ENCODE results near the gene SCMH1.

The SCMH1 gene

DNA sequence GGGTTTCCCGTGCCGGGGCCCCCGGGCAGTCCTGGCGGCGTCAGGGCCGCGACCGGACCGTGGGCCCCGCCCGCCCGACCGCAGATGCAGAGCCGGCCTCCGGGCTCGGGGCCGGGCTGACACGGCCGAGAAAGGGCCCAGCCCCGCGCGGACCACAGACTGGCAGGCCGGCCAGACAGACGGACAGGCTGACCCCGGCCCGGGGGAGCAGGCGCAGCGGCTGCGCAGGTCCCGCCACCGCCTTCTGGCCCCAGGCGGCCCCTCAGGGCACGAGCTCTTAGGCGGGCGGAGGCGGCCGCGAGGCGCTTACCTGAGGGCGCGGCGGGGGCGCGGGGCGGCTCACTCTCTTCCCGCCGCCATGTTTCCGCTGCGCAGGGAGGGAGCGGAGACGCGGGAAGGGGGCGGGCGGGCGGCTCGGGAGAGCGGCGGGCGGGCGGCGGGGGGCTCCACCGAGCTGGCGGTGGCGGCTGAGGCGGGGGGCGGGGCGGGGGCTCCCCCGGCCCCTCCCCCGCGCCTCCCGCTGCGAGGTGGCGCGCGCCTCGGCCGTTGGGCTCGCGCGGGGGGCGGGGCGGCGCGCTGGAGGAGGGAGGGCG, at the start of gene SCMH1:
Gene SCMH1 (minus strand): TSS at position 558 of the 593 bp plus-strand sequence. CDS start 56,173 bp downstream, outside the sequence.
- in situ Hi-C loops (cut with MboI; ENCODE audit: low sequenced_read_pairs): no loop called here

DNA sequence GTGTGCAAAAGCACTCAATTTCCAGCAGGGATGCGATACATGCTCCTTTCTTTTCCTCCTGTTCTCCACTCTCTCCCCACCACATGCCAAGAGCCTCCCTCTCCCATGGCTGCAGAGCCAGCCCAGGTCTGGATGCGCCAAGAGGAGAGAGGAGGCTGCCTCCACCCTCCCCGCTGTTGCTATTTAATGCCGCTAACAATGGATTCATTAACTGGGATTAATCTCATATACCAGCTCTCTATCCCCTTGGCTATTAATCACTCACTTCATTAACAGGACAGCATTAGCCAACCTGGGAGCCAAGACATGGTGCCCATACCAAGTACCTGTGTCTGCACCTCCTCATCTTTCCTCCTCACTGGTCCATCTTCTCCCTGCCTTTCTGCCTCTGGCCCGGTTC, 49.1 kb upstream of the SCMH1 start:
- in situ Hi-C loops (cut with MboI; ENCODE audit: low sequenced_read_pairs): no loop called here

DNA sequence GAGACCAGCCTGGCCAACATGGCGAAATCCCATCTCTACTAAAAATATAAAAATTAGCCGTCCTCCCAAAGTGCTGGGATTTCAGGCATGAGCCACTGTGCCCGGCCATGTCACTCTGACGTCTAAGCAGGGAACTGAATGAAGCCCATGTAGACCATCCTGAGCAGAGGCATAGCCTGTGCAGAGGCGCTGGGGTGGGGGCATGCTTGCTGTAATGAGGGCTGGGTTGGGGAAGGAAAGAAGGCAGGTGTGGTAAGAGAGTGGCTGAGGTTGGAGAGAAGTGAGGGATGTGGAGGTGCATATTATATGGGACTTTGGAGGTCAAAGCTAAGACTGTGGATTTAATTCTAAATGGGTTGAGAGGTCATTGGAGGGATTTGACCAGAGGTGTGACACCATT, 47.1 kb upstream of the SCMH1 start:
- in situ Hi-C loops (cut with MboI; ENCODE audit: low sequenced_read_pairs): no loop called here

DNA sequence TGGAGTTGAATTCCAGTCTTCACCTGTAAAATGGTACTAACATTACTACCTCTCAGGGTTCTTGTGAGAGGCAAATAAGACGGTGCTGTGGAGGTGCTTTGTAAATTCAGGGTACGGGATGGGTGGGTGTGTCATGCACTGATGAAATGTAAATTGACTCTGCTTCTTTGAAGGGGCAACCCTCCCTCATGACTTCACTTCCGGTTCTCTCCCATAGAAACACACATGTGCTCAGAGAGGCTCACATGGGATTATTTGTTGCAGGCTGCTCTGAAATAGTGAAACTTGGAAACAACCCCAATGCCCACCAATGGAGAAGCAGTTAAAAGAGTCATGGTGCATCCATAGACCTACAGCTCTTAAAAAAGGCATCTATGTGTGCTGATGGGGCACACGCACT, 44.9 kb upstream of the SCMH1 start:
- in situ Hi-C loops (cut with MboI; ENCODE audit: low sequenced_read_pairs): no loop called here

DNA sequence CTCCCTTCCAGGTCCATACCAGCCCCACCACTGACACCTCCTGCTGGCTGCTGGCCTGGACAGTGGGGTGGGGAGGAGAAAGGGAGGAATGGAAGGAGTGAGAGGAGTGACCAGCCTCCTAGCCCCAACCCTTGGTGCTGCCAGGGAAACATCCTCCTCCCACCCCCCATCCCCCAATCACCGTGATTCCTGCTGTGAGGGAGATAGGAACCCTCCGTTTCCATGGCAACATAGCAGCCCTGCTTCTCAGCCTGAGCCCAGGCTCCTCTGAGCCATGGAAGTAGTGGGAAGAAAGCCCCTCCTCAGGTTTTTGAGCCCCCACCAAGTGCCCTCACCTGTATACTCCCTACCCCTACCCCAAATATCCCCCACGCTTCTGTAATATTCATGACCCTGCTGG, 44.4 kb upstream of the SCMH1 start:
- in situ Hi-C loops (cut with MboI; ENCODE audit: low sequenced_read_pairs): no loop called here

DNA sequence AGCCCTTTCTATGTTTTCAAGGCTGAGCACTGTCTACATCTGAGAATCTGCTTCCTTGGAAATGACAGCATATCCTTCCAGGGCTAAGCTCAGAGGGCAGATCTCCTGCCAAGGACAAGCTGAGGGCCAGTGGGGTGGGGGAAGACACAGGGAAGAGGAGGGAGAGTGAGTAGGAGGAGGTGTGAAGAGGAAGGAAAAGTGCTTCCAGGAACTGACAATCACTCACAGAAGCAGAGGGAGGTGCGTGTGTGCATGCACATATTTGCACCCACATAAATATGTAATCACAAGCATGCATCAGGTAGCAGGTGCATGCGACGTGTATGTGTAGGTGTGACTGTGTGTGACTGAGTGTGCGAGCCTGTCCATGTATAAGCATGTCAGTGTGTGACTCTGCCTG, 43.7 kb upstream of the SCMH1 start:
- in situ Hi-C loops (cut with MboI; ENCODE audit: low sequenced_read_pairs): no loop called here

DNA sequence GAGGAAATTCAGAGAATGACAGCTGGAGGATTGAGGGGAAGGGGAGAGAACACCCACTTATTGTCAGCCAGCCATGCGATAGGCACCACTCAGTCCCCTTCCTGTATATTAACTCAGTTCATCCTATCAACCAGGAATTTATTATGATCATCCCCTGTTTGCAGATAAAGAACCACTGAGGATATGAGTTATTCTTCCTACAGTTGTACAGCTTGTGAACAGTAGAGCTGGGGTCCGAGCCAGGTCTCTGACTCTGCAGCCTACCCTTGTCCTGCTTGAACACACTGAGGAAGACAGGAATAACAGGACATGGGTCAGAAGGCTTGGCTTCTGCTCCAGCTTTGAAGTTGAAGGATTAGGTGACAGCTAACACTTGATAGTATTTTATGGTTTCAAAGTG, 42.0 kb upstream of the SCMH1 start:
- in situ Hi-C loops (cut with MboI; ENCODE audit: low sequenced_read_pairs): no loop called here

DNA sequence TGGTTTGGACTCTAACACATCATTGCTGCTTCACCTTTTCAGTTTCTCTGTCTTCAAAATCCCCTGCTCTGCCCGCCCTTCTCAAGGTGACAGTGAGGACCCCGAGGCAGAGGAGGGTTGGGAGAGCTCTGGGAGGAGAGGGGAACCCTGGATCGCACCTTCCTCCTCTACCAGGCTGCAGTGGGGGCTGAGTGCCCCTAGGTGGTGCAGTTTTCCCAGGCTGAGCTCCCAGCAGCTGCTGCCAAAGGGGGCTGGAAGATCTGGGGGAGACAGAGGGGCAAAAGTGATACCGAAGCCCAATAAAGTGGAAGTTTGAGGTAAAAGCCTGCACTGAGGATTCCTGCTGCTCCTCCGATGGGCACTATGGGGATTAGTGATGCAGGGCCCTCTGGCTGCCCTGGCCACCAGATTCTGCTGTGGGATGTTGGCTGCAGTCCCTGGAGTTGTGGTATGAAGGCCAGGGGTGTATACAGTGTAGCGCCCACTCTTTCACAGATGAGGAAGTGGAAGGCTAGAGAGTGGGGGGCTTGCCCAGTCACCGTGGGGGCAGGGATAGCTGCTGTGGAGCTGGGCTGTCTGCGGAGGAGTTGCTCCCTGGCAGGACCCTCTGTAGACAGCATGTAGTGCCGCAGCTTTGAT, 40.7 kb upstream of the SCMH1 start:
- in situ Hi-C loops (cut with MboI; ENCODE audit: low sequenced_read_pairs): no loop called here

DNA sequence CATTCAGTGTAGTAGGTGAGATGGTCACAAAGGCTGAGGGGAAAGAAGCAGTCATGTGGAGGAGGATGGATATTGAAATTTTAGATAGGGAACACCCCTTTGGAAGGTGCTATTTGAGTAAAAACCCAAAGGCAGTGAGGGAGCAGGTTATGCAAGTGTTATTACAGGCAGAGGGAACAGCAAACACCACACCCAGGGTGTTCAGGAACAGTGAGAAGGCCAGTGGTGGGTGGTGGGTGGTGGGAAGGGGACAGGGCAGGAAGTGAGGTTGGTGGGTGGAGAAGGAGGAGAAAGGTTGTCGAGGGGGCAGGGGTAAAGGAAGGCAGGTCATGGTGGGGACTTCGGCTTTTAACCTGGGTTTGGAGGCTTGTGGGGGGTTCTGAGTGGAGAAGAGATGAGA, 39.2 kb upstream of the SCMH1 start:
- in situ Hi-C loops (cut with MboI; ENCODE audit: low sequenced_read_pairs): no loop called here

DNA sequence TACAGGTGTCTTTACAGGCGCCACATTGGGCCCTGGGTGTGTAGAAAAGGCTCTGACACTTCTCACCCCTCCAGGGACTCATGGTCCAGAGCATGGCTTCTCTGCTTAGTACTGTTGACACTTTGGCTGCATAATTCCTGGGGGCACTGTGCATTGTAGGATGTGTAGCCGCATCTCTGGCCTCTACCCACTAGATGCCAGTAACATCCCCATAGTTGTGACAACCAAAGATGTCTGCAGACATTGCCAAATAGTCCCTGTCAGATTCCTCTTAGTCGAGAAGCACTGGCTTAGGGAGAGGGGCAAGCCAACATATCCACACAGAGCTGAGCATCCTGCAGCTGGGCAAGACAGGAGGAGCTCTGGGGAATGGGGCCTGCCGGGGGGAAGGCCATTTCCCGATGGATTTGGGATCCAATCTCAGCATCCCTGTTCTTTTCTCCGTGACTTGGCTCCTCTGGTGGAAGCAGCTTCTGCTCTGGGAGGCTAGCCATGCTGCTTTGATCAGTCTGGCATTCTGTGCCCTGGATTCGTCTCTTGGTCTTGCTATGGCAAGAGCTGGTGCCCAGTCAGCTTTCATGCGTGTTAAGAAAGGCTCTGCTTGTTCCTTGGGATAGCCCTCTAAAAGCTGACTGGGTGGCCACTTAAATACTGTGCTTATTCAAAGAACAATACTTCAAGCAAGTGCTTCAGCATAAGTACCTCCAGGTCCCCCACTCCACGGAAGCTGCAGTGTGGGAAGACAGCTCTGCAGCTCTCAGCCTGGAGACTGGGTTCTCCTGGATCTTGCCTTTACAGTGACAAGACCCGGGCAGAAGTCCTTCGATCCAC, 38.3 kb upstream of the SCMH1 start:
- in situ Hi-C loops (cut with MboI; ENCODE audit: low sequenced_read_pairs): no loop called here

DNA sequence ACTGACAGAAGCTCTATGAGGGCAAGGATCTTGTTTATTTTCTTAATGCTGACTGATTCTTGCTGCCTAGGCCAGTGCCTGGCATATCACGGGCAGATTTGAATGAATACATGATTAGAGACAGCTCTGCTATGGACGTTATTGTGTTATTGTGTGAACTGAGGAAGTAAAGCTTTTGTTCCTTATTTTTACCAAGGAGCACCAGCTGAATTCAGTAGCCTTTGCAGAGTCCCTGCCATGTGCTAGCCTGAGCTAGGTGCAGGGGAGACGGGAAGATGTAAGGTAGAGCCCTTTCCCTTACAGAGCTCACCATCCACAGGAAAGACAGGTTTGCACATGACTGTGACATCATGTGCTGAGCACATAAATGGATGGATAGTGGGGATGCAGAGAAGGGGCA, 36.0 kb upstream of the SCMH1 start:
- in situ Hi-C loops (cut with MboI; ENCODE audit: low sequenced_read_pairs): no loop called here

DNA sequence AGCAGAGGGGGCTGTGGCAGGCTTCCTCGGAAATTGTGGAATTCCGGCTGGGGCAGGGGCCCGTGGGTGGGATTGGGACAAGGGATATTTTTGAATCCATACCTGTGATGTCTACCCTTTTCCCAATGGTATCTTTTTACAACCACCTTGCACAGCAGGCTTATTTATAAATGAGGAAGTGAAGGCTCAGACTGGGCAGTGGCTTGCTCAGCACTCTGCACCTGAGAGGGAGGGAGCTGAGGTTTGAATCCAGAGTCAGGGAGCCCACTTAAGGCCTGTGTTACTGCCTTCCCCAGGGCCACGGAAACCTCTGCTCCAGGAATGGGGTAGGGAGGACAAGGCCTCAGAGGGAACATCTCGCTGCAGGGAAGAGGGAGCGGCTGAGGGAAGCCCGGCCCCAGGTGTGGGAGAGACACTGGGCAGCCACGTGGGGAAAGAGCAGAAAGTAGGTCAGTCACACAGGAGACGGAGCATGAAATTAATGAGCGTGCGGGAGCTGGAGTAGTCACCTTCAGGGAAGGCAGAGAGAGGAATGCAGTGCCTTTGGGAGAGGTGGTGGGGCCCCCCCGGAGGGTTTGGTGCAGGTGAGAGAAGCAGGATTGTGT, 35.4 kb upstream of the SCMH1 start:
- in situ Hi-C loops (cut with MboI; ENCODE audit: low sequenced_read_pairs): no loop called here

DNA sequence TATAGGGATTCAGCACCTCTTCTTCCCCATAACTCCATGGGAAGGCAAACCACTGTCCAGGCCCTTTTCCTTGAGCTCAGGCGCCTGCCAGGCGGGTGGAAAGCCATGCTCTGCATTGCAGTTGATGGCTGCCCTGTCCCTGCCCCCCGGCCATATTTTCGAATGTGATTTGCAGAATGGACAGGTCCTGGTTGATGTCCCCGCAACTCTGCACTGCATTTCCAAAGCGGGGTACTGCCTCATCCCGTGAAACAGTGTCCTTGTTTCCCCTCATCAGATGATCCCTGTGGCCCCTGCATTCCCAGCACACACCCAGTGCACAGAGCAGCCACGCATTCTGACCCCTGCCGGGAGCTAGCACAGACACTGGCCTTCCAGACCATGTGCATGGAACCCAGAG, 33.7 kb upstream of the SCMH1 start:
- in situ Hi-C loops (cut with MboI; ENCODE audit: low sequenced_read_pairs): no loop called here

DNA sequence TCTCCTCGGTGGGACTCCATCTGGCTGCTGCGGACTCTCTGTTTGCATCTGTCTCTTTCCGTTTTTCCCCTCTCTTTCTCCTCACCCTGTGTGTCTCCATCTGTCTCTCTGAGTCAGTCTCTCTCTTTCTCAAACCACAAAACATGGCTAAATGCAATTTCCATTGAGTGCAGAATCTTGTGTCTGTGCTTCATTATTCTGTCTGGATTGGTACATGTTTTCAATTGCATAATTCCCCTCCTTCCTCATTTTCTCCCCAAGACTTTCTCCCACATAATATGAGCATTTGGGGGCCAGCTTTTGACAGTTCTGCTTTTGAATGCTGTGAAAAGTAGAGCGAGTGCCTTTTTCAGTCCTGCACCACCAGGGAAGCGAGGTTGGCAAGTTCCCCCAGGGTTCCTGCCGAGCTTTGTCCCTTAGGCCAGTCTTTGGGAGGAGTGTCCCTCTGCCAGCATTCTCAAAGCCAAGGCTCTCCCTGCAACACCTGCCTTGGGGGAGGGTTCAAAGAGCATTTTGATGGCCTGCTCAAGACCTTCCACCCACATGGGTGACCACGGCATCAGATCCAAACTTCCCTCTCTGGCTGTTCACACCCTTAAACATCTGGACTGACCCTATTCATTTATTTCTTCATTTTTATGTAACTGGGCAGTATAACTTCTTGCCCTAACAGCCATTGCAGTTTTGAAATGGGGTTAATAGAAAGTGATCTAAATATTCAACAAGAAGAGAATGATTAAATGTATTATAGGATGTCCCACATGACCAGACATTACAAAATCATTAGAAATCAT, 32.8 kb upstream of the SCMH1 start:
- in situ Hi-C loops (cut with MboI; ENCODE audit: low sequenced_read_pairs): no loop called here

DNA sequence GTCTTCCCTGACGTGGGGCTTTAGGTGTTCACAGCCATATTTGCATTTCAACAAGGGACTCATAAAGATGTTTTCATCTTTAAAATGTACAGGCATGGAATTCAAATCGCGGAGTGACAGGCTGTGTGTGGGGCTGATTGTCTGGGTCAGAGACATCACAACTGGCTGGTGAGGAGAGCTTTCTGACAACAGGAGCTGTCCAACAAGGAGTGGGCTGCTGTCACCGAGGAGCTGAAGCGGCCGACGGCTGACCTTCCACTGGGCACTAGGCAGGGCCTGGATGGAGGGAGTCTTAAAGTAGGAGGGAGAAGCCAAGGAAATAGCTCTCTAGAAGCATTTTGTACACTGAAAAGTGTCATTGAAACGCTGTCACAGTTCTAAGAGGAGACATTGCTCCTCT, 30.5 kb upstream of the SCMH1 start:
- in situ Hi-C loops (cut with MboI; ENCODE audit: low sequenced_read_pairs): no loop called here

DNA sequence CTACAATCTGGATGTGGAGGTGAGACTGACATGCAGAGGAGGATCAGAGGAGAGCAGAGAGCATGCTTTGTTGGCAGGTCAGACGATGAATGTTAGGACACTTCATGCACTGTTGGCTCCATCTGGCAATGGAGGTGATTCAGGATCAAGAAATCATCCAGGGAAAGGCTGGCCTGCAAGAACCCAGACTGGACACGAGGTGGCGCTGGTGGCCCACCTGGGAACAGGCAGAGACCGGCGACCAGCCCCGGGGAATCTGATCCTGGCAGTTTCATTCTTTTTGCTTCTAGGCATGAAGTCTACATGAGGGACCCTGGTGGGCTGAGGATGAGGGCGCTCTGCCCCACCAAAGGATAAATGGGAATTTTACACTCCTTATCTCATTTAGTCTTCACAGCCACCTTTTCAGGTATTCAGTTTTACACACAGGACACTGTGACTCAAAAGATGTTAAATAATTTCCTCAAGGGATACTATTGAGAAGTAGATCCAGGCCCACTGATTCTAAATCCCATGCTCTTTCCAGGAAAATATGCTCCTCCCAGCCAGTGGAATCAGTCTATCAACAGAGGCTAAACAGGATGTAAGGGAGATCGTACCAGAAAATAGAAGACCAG, 26.2 kb upstream of the SCMH1 start:
- in situ Hi-C loops (cut with MboI; ENCODE audit: low sequenced_read_pairs): loop anchor here (10.0 kb wide), 1 partner anchor 167 kb away; no protein-coding TSS in a partner anchor

DNA sequence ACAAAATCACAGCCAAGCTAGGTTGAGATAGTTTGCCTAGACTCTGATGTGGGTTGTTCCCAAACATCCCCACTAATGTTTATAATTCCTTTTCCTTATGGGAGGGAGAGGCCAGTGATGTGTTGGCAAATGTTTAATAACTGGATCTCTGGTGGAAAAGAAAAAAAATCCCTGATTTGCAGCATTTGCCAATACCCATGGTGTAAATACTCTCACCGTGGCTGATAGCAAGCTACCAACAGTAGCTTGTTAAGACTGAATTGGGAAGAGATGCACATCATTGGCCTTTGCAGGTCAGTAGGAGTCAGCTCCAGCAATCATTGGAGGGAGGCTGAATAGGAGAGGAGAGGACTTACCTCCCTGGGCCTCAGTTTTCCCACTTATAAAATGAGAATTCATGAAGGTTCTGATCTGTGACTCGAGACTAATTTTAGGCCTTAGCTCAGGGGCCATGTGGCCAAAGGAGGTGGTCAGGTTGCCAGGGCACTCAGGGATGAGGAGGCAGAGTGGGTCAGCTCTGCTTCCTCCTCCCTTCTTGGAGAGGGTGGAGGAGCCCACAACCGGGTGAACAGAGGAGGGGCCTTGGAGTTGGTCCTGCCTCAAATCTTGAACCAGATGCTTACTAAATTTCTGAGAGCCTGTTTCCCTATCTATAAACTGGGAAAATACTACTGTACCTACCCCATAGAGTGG, 20.0 kb upstream of the SCMH1 start:
- in situ Hi-C loops (cut with MboI; ENCODE audit: low sequenced_read_pairs): loop anchor here (10.0 kb wide), 1 partner anchor 173 kb away; no protein-coding TSS in a partner anchor

DNA sequence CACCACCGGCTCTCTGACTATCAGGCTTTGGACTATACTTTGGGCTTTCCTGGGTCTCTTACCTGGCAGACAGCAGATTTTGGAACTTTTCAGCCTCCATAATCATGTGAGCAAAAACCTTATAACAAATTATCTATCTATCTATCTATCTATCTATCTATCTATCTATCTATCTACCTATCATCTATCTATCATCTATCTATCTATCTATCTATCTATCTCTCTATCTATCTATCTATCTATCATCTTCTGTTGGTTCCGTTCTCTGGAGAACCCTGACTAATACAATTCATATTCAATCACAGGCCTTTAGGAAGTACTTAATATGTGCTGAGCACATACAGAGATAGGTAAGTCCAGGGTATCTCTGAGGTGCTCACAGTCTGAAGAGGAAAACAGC, 18.7 kb upstream of the SCMH1 start:
- in situ Hi-C loops (cut with MboI; ENCODE audit: low sequenced_read_pairs): loop anchor here (10.0 kb wide), 1 partner anchor 174 kb away; no protein-coding TSS in a partner anchor

DNA sequence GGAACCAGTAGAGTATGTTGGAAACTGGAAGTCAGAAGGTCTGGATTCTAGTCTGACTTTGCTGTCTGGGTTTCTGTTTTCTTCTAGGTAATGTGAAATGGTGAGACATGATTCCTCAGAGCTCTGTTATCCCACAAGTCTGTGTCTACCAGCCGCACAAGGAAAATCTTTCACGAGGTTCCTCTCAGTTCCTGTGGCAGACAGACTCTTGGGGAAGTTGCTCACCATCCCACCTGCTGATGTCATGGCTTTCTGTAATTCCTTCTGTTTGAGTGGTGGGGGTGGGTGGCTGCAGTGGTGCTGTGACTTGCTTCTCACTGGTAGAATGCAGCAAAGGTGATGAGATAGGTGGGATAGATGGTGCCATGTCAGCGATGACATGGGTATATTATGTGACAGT, 17.1 kb upstream of the SCMH1 start:
- in situ Hi-C loops (cut with MboI; ENCODE audit: low sequenced_read_pairs): no loop called here

DNA sequence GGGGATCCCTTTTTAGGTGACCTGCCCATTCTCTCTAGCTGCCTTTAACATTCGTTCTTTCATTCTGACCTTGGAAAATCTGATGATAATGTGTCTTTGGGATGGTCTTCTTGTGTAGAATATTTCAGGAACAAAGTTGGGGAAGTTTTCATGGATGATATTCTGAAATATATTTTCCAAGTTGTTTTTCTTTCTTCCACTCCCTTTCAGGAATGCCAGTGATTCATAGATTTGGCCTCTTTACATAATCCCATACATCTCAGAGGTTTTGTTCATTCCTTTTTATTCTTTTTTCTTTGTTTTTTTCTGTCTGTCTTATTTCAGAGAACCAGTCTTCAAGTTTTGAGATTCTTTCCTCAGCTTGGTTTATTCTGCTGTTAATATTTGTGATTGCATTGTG, 13.9 kb upstream of the SCMH1 start:
- in situ Hi-C loops (cut with MboI; ENCODE audit: low sequenced_read_pairs): no loop called here

Measured in HL-60/S4 treated with phorbol 12-myristate 13-acetate at 8.2 ng/mL for 4 days and 3 days (cell line).